Lower lobe of right lung (tissue), 2 donors: Measurements from ENCODE around the gene BAHCC1. TPM values are rescaled to one million over a fixed set of nuclear protein-coding genes. Genes with fewer than 3 reads are reported as not detected.

Experiments
- ATAC-seq, 2 donors: fragments of 200-7000 bp; cut with Tn5 transposase; one replicate each; pipeline ENCODE4 v1.9.1; 2020 to 2022; ENCODE audit warnings: mild to moderate bottlenecking in 2 of 2, moderate library complexity in 2 of 2
- DNase-seq: peaks from one replicate; pipeline ENCODE4 v3.0.0-alpha.2; 2020
- H3K27ac ChIP-seq: fragments of 200-600 bp; one replicate; pipeline ENCODE4 v1.8.0; 2022
- H3K27me3 ChIP-seq: fragments of 200-600 bp; one replicate; pipeline ENCODE4 v1.8.0; 2022; ENCODE audit warnings: low read depth
- H3K36me3 ChIP-seq: fragments of 200-600 bp; one replicate; pipeline ENCODE4 v1.8.0; 2022; ENCODE audit warnings: mild to moderate bottlenecking
- H3K4me1 ChIP-seq: fragments of 200-600 bp; one replicate; pipeline ENCODE4 v1.8.0; 2022
- H3K4me3 ChIP-seq: fragments of 200-600 bp; one replicate; pipeline ENCODE4 v1.8.0; 2022; ENCODE audit warnings: mild to moderate bottlenecking
- H3K9me3 ChIP-seq: fragments of 200-600 bp; one replicate; pipeline ENCODE4 v1.8.0; 2022
- intact Hi-C: fragments of 100-400 bp; cut with DNase I; formaldehyde crosslinking; loops from one replicate; pipeline ENCODE4 v1.11.0; 2022
- long read RNA-seq: library from polyadenylated mRNA; unstranded; transcript quantifications from one replicate; pipeline ENCODE4 v2.0.0, GENCODE V29; 2021
- total RNA-seq: library from RNA; stranded (reverse); fragmentation: NEBNext Ultra II Directional; extraction: Animal tissue kit (Norgen Biotek cat#: 25700); gene quantifications from one replicate; pipeline ENCODE4 v1.2.1, GENCODE V29; 2021
- TF ChIP-seq, protein P1 (sequence below): fragments of 200-600 bp; IDR thresholded peaks from one replicate; pipeline ENCODE4 v1.8.0; 2022; ENCODE audit warnings: antibody characterized with exemption, mild to moderate bottlenecking
- donor health status: DM: no; HTN: yes; CAD: no; lungs with severe emphysema.

BAHCC1 gene
- 19.9 TPM for total RNA-seq
- long read RNA-seq, partial matches to known transcripts = 5 of 16 reads
- long read RNA-seq, other reads (novel, unspliced or antisense) = 10 of 16 reads

DNA sequence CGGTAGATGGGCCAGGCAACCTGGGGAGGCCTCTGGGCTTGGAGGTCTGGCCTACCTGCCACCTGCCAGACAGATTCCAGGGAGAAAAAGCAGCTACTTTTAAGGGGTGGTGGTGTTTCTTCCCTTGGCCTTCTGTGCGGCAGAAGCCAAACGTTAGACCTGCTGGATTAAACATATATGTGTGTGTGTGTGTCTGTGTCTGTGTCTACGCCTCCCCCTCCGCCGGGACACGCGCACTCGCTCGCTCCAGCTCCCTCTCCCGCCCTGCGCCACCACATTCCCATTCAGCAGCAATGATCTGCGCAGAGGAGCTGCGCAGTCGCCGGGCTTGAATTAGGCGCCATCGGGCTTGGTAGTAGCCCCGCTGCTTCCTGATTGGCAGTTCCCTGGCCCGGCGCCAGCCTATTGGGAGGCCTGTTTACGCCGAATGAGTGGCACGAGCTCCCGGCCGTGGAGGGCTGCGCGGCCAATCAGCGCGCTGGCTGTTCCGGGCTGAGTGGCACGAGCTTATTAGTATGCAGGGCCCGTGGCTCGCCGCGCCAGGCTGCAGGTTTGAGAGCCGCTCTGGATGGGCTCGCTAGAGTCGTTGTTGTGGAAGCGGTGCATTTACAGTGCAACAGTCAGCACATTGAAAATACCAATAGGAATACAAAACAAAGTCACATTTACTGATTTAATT, at the start of gene BAHCC1:
TSS of gene BAHCC1 (plus strand) at position 537 of the 679 bp plus-strand sequence. CDS start 4,283 bp downstream, outside the sequence.
- no peaks in the 10 kb centered on the region for H3K9me3 ChIP-seq
- DNase-seq (peak; percentile 100), ATAC-seq (peak; percentile 87 to 91)
- H3K27ac ChIP-seq = peak within 1 kb of the TSS; percentile 98
- intact Hi-C loops = no loop called here
- no peaks in the 10 kb centered on the region for H3K27me3 ChIP-seq
- TF ChIP-seq, protein P1, sequence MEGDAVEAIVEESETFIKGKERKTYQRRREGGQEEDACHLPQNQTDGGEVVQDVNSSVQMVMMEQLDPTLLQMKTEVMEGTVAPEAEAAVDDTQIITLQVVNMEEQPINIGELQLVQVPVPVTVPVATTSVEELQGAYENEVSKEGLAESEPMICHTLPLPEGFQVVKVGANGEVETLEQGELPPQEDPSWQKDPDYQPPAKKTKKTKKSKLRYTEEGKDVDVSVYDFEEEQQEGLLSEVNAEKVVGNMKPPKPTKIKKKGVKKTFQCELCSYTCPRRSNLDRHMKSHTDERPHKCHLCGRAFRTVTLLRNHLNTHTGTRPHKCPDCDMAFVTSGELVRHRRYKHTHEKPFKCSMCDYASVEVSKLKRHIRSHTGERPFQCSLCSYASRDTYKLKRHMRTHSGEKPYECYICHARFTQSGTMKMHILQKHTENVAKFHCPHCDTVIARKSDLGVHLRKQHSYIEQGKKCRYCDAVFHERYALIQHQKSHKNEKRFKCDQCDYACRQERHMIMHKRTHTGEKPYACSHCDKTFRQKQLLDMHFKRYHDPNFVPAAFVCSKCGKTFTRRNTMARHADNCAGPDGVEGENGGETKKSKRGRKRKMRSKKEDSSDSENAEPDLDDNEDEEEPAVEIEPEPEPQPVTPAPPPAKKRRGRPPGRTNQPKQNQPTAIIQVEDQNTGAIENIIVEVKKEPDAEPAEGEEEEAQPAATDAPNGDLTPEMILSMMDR = no peak
- H3K4me1 ChIP-seq = peaks cover 44% of the 10 kb centered on the region
- H3K4me3 ChIP-seq = peak within 1 kb of the TSS; percentile 74
- no peaks in the 10 kb centered on the region for H3K36me3 ChIP-seq

DNA sequence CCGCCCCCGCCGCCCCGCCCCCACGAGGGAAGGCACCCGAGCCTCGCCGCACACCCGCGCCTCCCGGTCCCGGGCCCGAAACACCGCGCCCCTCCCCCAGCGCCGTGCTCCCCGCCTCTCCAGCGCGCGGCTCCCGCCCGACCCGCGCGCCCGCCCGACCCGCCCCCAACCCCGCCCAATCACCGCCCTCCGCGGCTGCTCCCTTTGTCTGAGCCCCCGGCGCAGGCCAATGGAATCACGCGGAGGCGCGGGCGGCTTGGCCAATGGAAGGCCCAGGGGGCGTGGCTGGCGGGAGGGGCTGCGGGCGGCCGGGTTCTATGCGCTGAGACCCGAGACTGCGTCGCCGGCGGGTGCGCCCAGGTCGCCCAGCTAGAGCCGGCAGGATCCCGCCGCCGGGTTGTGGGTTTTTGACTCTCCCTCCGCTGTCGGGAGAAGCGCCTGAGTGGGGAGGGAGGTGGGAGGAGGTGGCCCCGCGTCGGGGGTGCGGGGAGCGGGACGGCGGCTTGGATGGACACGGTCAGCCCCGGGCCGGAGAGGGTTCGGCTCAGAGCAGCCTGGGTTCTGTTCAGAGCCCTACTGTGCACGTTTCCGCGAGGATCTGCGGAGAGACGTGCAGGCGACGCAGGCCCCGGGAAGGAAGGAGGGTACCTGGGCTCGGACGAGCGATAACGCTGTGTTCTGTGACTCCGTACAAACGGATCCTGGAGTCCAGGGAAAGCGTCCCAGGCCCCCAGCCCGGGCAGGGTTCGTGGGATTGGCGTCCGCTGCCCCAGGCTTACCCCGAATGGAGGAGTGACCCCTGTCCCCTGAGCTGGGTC, 49.0 kb upstream of the BAHCC1 start:
- no peaks in the 10 kb centered on the region for H3K9me3 ChIP-seq
- intact Hi-C loops = no loop called here

DNA sequence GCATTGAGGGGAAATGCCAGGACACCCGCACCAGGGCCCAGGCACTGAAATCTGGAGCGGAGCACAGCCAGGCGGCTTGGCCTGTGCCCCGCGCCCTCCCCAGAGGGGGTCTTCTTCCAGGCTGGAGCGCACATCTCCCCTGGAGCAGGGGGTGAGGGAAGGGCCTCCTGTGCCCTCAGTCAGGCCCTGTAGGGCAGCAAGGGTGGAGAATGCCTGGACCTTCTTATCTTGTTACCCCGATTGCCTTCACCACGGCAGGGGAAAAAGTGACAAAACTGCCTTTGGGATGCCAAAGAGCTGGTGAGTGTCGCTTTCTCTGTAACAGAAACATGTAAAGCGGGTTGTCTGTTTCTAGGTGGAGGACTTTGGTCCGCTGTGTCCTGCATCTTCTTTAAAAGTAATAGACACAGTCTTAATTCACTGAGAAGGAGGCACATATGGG, 48.3 kb upstream of the BAHCC1 start:
- H3K4me3 ChIP-seq = peak overlapping the region; percentile 64
- DNase-seq = no peak
- TF ChIP-seq, protein P1 = no peak
- H3K4me1 ChIP-seq = peaks cover 41% of the 10 kb centered on the region
- no peaks in the 10 kb centered on the region for H3K9me3 ChIP-seq
- H3K27me3 ChIP-seq = peaks cover 13% of the 10 kb centered on the region
- peak overlapping the region; percentile 86 for H3K27ac ChIP-seq
- intact Hi-C loops = no loop called here
- no peaks in the 10 kb centered on the region for H3K36me3 ChIP-seq
- no peak for ATAC-seq

More for the DNA sequence above, 49.0 kb upstream of the BAHCC1 start:
- H3K27ac ChIP-seq = peak overlapping the region; percentile 93
- H3K4me3 ChIP-seq = peak overlapping the region; percentile 69
- ATAC-seq (peak; percentile 82 to 91), DNase-seq (peak; percentile 99)
- H3K4me1 ChIP-seq = peaks cover 48% of the 10 kb centered on the region
- TF ChIP-seq, protein P1 = no peak
- H3K27me3 ChIP-seq = peaks cover 16% of the 10 kb centered on the region
- no peaks in the 10 kb centered on the region for H3K36me3 ChIP-seq

DNA sequence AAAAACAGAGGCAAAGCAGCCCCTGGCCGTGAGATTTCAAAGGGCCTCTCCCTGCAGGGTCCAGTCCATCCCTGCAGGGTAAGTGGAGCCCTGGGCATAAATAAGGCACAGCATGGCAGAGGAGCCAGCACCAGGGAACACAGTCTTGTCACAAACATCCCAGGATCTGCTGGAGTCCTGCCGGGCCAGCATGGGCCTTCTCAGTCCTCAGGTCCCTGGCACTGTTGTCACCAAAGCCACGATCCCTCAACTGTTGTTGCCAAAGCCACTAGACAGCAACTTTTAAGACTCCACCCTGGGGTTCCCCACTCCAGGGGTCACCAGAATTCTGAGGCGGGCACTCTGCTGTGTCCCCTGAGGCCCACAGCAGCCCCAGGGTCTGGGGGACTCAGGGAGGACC, 47.8 kb upstream of the BAHCC1 start:
- no peak for ATAC-seq
- H3K4me3 ChIP-seq = no peak overlapping the region
- intact Hi-C loops = no loop called here

More for the DNA sequence above, 47.8 kb upstream of the BAHCC1 start:
- Histone ChIP-seq H3K36me3 (no peaks in the 10 kb centered on the region), H3K9me3 (no peaks in the 10 kb centered on the region), H3K4me1 (peaks cover 36% of the 10 kb centered on the region), H3K27me3 (peaks cover 9% of the 10 kb centered on the region), H3K27ac (no peak overlapping the region)
- DNase-seq = no peak
- TF ChIP-seq, protein P1 = no peak
